ENCODE results near the gene PRKAR2B.

The PRKAR2B gene

DNA sequence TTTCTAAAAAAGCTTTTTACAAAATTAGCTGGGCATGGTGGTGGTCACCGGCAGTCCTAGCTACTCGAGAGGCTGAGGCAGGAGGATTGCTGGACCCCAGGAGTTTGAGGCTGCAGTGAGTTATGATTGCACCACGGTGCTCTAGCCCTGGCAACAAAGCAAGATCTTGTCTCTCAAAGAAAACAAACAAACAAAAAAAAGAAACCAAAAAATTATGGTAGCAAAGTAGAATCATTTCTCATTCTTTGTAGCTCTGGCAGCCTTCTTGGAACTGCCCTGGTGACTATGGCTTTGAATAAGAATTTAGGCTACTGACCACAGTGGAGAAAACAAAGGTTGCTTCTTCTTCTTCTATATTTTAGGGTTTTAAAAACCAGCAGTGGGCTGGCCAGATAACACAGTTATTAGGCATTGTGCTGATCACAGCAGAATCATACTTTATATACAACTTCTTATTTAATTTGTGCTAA, 41.9 kb upstream of the PRKAR2B start:
- DNase-seq (ENCODE audit: low read depth), result no peak
- no peak for TF ChIP-seq POLR2A (IDR thresholded peaks at IDR 0.05; ENCODE audit: extremely low read depth, insufficient read length)
- TF ChIP-seq, protein P1, sequence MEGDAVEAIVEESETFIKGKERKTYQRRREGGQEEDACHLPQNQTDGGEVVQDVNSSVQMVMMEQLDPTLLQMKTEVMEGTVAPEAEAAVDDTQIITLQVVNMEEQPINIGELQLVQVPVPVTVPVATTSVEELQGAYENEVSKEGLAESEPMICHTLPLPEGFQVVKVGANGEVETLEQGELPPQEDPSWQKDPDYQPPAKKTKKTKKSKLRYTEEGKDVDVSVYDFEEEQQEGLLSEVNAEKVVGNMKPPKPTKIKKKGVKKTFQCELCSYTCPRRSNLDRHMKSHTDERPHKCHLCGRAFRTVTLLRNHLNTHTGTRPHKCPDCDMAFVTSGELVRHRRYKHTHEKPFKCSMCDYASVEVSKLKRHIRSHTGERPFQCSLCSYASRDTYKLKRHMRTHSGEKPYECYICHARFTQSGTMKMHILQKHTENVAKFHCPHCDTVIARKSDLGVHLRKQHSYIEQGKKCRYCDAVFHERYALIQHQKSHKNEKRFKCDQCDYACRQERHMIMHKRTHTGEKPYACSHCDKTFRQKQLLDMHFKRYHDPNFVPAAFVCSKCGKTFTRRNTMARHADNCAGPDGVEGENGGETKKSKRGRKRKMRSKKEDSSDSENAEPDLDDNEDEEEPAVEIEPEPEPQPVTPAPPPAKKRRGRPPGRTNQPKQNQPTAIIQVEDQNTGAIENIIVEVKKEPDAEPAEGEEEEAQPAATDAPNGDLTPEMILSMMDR (IDR thresholded peaks at IDR 0.05; ENCODE audit: low read depth, low read length), result no peak
- TF ChIP-seq, protein P2, sequence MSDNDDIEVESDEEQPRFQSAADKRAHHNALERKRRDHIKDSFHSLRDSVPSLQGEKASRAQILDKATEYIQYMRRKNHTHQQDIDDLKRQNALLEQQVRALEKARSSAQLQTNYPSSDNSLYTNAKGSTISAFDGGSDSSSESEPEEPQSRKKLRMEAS (IDR thresholded peaks at IDR 0.05; ENCODE audit: low read depth, low read length), result no peak
- TF ChIP-seq MYC (IDR thresholded peaks at IDR 0.05; ENCODE audit: low read depth, low read length), result no peak
- H3K4me3 ChIP-seq (ENCODE audit: low read depth, low read length), result no peak overlapping the region

DNA sequence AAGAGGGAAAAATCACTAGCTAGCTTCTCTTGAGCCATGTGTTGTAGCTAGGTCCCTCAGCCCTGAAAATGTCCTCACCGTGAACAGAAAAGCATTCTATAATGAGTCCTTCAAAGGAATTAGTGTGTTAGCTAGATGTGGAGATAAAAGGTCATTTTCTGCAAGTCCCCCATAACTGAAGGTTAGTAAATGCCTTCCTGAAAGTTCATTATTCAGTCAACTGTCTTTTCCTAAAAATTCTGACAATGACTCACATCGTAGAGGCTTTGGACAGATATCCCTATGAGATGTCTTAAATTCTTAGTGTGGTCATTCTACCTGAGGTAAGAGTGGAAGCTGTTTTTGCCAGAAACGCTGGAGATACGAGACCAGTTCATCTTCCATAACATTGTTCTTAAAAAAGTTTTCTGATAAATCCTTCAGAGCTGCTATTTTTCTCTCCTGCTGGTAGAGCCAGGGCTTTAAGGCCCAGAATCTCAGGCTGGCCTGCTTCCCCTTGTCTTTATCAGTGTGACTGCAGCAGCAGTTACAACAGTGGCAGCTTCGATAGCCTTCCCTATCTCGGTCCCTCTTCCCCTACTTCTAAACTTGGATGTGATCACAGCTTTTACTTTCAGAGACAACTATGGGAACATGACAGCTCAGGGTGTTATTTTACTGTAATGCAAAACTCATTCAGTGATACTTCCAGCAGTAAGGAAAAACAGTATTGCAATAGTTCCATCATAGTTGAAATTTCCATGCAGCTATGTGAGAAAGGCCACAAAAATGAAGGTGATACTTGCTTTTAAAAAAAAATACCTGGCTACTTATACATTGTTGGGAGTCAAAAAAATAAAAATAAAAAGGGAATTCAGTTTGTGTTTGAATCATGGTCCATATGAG, 37.3 kb upstream of the PRKAR2B start:
- H3K4me3 ChIP-seq (ENCODE audit: low read depth, low read length), result no peak overlapping the region
- TF ChIP-seq, protein P1 (IDR thresholded peaks at IDR 0.05; ENCODE audit: low read depth, low read length), result no peak
- TF ChIP-seq POLR2A (IDR thresholded peaks at IDR 0.05; ENCODE audit: extremely low read depth, insufficient read length), result no peak
- DNase-seq (ENCODE audit: low read depth), result no peak

DNA sequence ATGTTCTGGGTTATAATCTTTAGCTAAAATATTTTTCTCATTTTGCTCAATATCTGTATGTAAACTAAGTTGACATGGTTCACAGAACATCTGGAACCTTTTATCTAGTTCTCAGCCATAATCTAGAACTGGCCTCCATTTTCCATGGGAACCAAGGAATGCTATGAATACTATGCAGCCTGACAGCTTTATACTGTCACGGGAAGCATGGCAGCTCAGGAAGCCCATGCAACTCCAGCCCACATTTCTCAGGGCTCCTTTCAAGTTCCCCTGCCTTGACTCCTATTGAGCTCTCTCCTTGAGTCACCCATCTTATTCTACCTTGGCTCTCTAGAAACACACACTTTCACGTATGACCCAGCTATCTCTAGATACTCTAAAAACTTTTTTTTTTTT, 36.6 kb upstream of the PRKAR2B start:
- no peak overlapping the region for H3K4me3 ChIP-seq (ENCODE audit: low read depth, low read length)
- DNase-seq (ENCODE audit: low read depth), result no peak
- no peak for TF ChIP-seq POLR2A (IDR thresholded peaks at IDR 0.05; ENCODE audit: extremely low read depth, insufficient read length)
- TF ChIP-seq, protein P2 (IDR thresholded peaks at IDR 0.05; ENCODE audit: low read depth, low read length), result no peak
- no peak for TF ChIP-seq MYC (IDR thresholded peaks at IDR 0.05; ENCODE audit: low read depth, low read length)
- TF ChIP-seq, protein P1 (IDR thresholded peaks at IDR 0.05; ENCODE audit: low read depth, low read length), result no peak

DNA sequence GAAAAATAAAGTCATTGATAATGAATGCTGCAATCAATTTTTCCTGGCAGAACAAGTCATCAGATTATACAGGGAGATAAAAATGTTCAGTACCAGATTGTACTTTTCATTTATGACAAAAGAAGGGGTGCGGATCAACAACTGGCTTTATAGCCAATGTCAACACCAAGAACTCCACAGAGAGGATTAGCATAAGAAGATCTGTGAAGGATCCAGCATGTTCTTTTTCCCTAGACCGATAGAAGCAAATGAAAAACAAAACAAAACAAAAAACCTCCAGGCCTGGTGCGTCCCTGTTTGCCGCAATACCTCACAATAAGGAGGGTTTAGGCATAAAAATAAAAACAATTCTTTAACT, 34.7 kb upstream of the PRKAR2B start:
- no peak overlapping the region for H3K4me3 ChIP-seq (ENCODE audit: low read depth, low read length)
- no peak for DNase-seq (ENCODE audit: low read depth)
- TF ChIP-seq, protein P1 (IDR thresholded peaks at IDR 0.05; ENCODE audit: low read depth, low read length), result no peak
- TF ChIP-seq MYC (IDR thresholded peaks at IDR 0.05; ENCODE audit: low read depth, low read length), result no peak
- TF ChIP-seq, protein P2 (IDR thresholded peaks at IDR 0.05; ENCODE audit: low read depth, low read length), result no peak
- no peak for TF ChIP-seq POLR2A (IDR thresholded peaks at IDR 0.05; ENCODE audit: extremely low read depth, insufficient read length)

DNA sequence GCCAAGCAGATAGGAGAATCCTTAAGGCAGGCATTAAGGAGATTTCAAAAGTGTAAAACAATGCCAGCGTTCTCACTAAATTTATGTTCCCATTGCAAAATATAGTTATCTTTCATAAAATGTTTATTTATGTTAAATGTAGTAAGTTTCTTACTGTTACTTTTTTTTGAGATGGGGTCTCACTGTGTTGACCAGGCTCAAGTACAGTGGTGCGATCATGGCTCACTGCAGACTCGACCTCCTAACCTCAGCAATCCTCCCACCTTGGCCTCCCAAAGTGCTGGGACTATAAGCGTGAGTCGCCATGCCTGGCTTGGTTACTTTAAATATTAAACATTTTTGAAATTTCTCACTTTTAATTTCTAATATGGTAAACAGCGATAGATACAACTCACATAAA, 31.8 kb upstream of the PRKAR2B start:
- DNase-seq (ENCODE audit: low read depth), result no peak
- H3K4me3 ChIP-seq (ENCODE audit: low read depth, low read length), result no peak overlapping the region
- TF ChIP-seq, protein P2 (IDR thresholded peaks at IDR 0.05; ENCODE audit: low read depth, low read length), result no peak
- TF ChIP-seq MYC (IDR thresholded peaks at IDR 0.05; ENCODE audit: low read depth, low read length) (no peak), POLR2A (IDR thresholded peaks at IDR 0.05; ENCODE audit: extremely low read depth, insufficient read length) (no peak)
- TF ChIP-seq, protein P1 (IDR thresholded peaks at IDR 0.05; ENCODE audit: low read depth, low read length), result no peak

Data from NB4 (cell line).